BLaER1 treated with 17β-estradiol and CSF1 and Interleukin-3, amounts not matched to agents 10 nM and 100 nM (cell line): ENCODE measurements around the gene VPS13C.

Source experiments
- H3K27ac ChIP-seq, 11 experiments: shearing (Covaris generic); formaldehyde crosslinking; 2 replicates each; pipeline ENCODE4 v1.8.1; 2022
- H3K27me3 ChIP-seq, 11 experiments: shearing (Covaris generic); formaldehyde crosslinking; 2 replicates each; pipeline ENCODE4 v1.8.1; 2022
- H3K36me3 ChIP-seq, 11 experiments: shearing (Covaris generic); formaldehyde crosslinking; 2 replicates each; pipeline ENCODE4 v1.8.1; 2022
- H3K4me1 ChIP-seq, 10 experiments: shearing (Covaris generic); formaldehyde crosslinking; 2 replicates each; pipeline ENCODE4 v1.8.1; 2022
- H3K4me2 ChIP-seq, 11 experiments: shearing (Covaris generic); formaldehyde crosslinking; 2 replicates each; pipeline ENCODE4 v1.8.1; 2022
- H3K4me3 ChIP-seq, 10 experiments: shearing (Covaris generic); formaldehyde crosslinking; 2 replicates each; pipeline ENCODE4 v1.8.1; 2022
- H3K9ac ChIP-seq, 11 experiments: shearing (Covaris generic); formaldehyde crosslinking; 2 replicates each; pipeline ENCODE4 v1.8.1; 2022
- H3K9me3 ChIP-seq, 11 experiments: shearing (Covaris generic); formaldehyde crosslinking; replicated peaks in 1 of 11; 2 replicates each; pipeline ENCODE4 v1.8.1; 2022
- H4K20me1 ChIP-seq, 11 experiments: shearing (Covaris generic); formaldehyde crosslinking; 2 replicates each; pipeline ENCODE4 v1.8.1; 2022
- Cebpa-rat ChIP-seq, 11 experiments: shearing (Covaris generic); IDR thresholded peaks; 2 replicates each; pipeline ENCODE4 v1.8.1; 2022

The VPS13C gene

DNA sequence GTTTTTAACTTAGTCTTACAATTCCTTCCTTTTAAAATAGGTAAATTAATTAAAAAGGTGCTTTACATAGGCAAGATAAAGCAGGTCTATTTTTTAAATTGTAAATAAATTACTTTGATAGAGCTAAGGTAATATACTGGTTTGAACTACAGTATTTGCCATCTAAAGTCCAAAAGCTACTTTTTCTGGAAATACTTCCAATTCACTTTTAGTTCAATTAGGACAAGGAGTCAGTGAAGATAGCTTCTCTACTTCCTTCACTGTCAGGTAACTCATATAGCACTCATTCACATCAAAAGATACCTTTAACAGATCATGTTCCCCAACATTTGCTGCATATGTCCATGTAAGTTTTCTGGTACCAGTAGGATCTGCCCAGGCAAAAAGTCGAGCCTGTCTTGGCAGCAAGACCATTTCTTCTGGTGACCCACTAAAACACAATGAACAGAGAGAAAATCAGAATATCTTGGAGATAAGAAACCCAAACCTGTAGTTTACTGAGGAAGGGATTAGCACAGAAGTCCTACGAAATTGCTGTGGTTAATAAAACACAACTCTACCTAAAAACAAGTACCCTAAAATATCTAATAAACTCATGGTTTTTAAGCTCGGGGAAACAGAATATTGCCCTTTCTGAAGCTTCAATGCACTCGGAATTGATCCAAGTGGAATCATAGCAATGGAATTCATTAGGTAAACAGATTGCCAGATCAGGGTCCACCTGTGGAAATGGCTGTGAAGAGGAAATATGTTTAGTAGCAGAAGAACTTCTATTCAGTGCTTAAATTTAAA, 153.1 kb downstream of the VPS13C start:
- Histone ChIP-seq H3K4me1 (no peaks in the 10 kb centered on the region), H3K27ac (no peak overlapping the region), H4K20me1 (peaks cover 0 to 38% (median 0%) of the 10 kb centered on the region in 11 experiments; a peak in 3 of 22 replicates), H3K27me3 (no peaks in the 10 kb centered on the region), H3K9ac (no peak overlapping the region), H3K4me3 (no peak overlapping the region), H3K4me2 (no peak overlapping the region), H3K9me3 (peaks cover 9 to 16% (median 11%) of the 10 kb centered on the region in 11 experiments; a peak in 21 of 22 replicates), H3K36me3 (peaks cover 70 to 99% (median 86%) of the 10 kb centered on the region in 11 experiments)
- no peak for TF ChIP-seq Cebpa-rat (IDR thresholded peaks at IDR 0.05)

DNA sequence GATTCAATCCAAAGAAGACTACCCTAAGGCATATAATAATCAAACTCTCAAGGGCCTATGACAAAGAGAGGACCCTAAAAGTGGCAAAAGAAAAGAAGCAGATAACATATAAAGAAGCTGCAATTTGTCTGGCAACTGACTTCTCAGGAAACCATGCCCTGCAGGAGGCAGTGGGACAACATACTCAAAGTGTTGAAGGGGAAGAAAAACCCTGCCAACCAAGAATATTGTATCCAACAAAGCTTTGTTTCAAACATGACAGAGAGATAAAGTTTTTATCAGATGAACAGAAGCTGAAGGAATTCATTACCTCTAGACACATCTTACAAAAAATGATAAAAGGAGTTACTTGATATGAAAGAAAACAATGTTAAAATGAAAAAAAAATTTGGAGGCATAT, 167.1 kb downstream of the VPS13C start:
- Histone ChIP-seq H3K36me3 (peaks cover 60 to 85% (median 78%) of the 10 kb centered on the region in 11 experiments), H3K27ac (no peak overlapping the region), H3K4me3 (no peak overlapping the region), H3K4me2 (no peak overlapping the region), H3K9ac (no peak overlapping the region), H3K9me3 (peaks cover 36 to 47% (median 45%) of the 10 kb centered on the region in 11 experiments), H3K27me3 (no peaks in the 10 kb centered on the region), H4K20me1 (peaks cover 0 to 25% (median 0%) of the 10 kb centered on the region in 11 experiments; a peak in 3 of 22 replicates), H3K4me1 (no peaks in the 10 kb centered on the region)
- no peak for TF ChIP-seq Cebpa-rat (IDR thresholded peaks at IDR 0.05)

- Histone ChIP-seq H3K27ac (no peak overlapping the region), H3K9ac (no peak overlapping the region), H3K4me2 (no peak overlapping the region), H3K9me3 (peaks cover 36 to 47% (median 45%) of the 10 kb centered on the region in 11 experiments), H3K27me3 (no peaks in the 10 kb centered on the region), H3K4me3 (no peak overlapping the region), H3K36me3 (peaks cover 66 to 95% (median 88%) of the 10 kb centered on the region in 11 experiments), H4K20me1 (peaks cover 0 to 36% (median 0%) of the 10 kb centered on the region in 11 experiments; a peak in 4 of 22 replicates), H3K4me1 (no peaks in the 10 kb centered on the region)
- no peak for TF ChIP-seq Cebpa-rat (IDR thresholded peaks at IDR 0.05)
Measured at GRCh38 chr15:61892140-61892539, 168.1 kb downstream of the VPS13C start.

GRCh38 chr15:61890106-61890505, 170.1 kb downstream of the VPS13C start:
- H3K9me3 ChIP-seq = peaks cover 27 to 36% (median 33%) of the 10 kb centered on the region in 11 experiments
- no peak for TF ChIP-seq Cebpa-rat (IDR thresholded peaks at IDR 0.05)
- H3K9ac ChIP-seq = no peak overlapping the region
- H3K27me3 ChIP-seq = no peaks in the 10 kb centered on the region
- peaks cover 69 to 98% (median 84%) of the 10 kb centered on the region in 11 experiments for H3K36me3 ChIP-seq
- no peaks in the 10 kb centered on the region for H3K4me1 ChIP-seq
- H3K4me3 ChIP-seq = no peak overlapping the region
- H3K27ac ChIP-seq = no peak overlapping the region
- H3K4me2 ChIP-seq = no peak overlapping the region
- peaks cover 0 to 55% (median 0%) of the 10 kb centered on the region in 11 experiments; a peak in 4 of 22 replicates for H4K20me1 ChIP-seq

DNA sequence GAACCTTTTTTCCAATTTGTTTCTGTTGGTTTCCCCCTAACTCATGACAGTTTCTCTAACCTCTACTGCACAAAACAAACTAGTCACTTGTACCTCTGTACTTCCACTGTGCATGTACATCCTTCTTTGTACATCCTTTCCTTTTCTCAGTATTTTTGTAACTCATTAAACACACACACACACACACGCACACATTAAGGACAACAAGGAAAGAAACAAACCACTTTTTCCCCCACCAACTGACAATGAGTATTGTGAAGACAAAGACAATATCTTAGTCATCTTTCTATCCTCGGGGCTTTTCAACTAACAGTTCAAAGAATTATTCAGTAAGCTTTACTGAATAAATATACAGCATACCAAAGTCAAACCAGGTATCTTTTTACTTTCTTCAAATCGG, 170.5 kb downstream of the VPS13C start:
- no peak for TF ChIP-seq Cebpa-rat (IDR thresholded peaks at IDR 0.05)
- Histone ChIP-seq H3K9me3 (peaks cover 23 to 32% (median 30%) of the 10 kb centered on the region in 11 experiments), H3K27me3 (no peaks in the 10 kb centered on the region), H3K27ac (no peak overlapping the region), H3K36me3 (peaks cover 66 to 98% (median 80%) of the 10 kb centered on the region in 11 experiments), H3K9ac (no peak overlapping the region), H4K20me1 (peaks cover 0 to 59% (median 0%) of the 10 kb centered on the region in 11 experiments; a peak in 4 of 22 replicates), H3K4me3 (no peak overlapping the region), H3K4me2 (no peak overlapping the region), H3K4me1 (no peaks in the 10 kb centered on the region)

GRCh38 chr15:61888074-61888780, 172.0 kb downstream of the VPS13C start:
- no peak overlapping the region for H3K4me3 ChIP-seq
- H3K27me3 ChIP-seq = no peaks in the 10 kb centered on the region
- H3K9me3 ChIP-seq = peaks cover 8 to 18% (median 15%) of the 10 kb centered on the region in 11 experiments
- TF ChIP-seq Cebpa-rat (IDR thresholded peaks at IDR 0.05) = no peak
- H3K4me2 ChIP-seq = no peak overlapping the region
- H3K27ac ChIP-seq = no peak overlapping the region
- H3K9ac ChIP-seq = no peak overlapping the region
- peaks cover 0 to 64% (median 0%) of the 10 kb centered on the region in 11 experiments; a peak in 4 of 22 replicates for H4K20me1 ChIP-seq
- H3K4me1 ChIP-seq = no peaks in the 10 kb centered on the region
- H3K36me3 ChIP-seq = peaks cover 51 to 94% (median 65%) of the 10 kb centered on the region in 11 experiments

DNA sequence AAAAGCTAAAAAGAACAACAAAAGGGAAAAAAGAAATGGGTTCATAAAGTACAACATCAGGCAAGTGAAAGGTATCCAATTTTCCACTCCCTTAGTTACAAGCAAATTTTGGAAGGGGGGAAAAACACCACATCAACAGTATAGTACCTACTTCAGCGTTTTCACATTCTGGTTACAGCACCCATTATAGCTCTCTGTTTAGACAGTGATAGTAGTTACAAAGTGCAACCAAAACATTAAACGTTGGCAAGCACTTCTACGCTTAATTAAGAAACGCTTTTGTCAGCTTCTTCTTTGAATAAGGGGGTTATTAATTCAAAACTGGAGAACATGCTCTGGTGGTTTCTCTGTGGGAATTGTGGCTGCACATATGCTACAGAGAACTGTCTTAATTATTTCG, 180.2 kb downstream of the VPS13C start:
- no peaks in the 10 kb centered on the region for H3K9me3 ChIP-seq
- no peak overlapping the region for H3K4me2 ChIP-seq
- H3K27ac ChIP-seq = no peak overlapping the region
- peaks cover 2 to 93% (median 43%) of the 10 kb centered on the region in 11 experiments; a peak in 19 of 22 replicates for H3K36me3 ChIP-seq
- no peaks in the 10 kb centered on the region for H3K27me3 ChIP-seq
- no peak for TF ChIP-seq Cebpa-rat (IDR thresholded peaks at IDR 0.05)
- peaks cover 0 to 31% (median 0%) of the 10 kb centered on the region in 11 experiments; a peak in 2 of 22 replicates for H4K20me1 ChIP-seq
- H3K9ac ChIP-seq = no peak overlapping the region
- H3K4me1 ChIP-seq = no peaks in the 10 kb centered on the region
- H3K4me3 ChIP-seq = no peak overlapping the region

GRCh38 chr15:61879219-61879618, 181.0 kb downstream of the VPS13C start:
- TF ChIP-seq Cebpa-rat (IDR thresholded peaks at IDR 0.05) = no peak
- H4K20me1 ChIP-seq = peaks cover 0 to 30% (median 0%) of the 10 kb centered on the region in 11 experiments; a peak in 2 of 22 replicates

DNA sequence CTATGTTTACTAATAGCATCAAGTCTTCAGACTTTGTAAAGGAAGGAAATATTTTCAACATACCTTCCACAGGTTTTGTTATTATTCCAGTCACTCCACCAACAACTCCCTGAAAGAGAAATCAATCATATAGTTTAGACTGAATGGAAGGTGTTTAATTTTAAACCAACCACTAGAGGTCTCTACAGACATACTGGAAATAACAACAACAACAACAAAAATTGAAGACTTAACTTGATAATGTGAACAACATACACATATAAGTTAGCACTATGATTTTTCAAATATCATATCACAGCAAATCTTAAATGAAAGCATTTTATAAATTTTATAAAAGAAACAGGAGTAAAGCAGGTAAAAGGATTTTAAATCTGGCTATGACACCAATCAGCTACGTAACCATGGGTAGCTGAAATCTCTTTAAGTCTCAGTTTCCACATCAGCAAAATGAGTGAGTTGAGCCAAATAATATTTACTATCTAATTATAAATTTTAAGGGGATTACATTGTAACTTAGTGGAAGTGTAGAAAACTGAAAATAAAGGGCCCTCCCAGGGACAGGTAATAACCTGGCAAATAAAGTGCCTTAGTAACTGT, 188.2 kb downstream of the VPS13C start:
- Histone ChIP-seq H3K4me1 (no peaks in the 10 kb centered on the region), H3K9me3 (no peaks in the 10 kb centered on the region), H3K36me3 (peaks cover 46 to 98% (median 75%) of the 10 kb centered on the region in 11 experiments), H4K20me1 (peaks cover 0 to 58% (median 0%) of the 10 kb centered on the region in 11 experiments; a peak in 3 of 22 replicates), H3K27me3 (no peaks in the 10 kb centered on the region), H3K27ac (no peak overlapping the region), H3K4me3 (no peak overlapping the region), H3K9ac (no peak overlapping the region), H3K4me2 (no peak overlapping the region)
- TF ChIP-seq Cebpa-rat (IDR thresholded peaks at IDR 0.05) = no peak

More at GRCh38 chr15:61879219-61879618, 181.0 kb downstream of the VPS13C start:
- Histone ChIP-seq H3K4me1 (no peaks in the 10 kb centered on the region), H3K4me2 (no peak overlapping the region), H3K9me3 (no peaks in the 10 kb centered on the region), H3K27me3 (no peaks in the 10 kb centered on the region), H3K9ac (no peak overlapping the region), H3K4me3 (no peak overlapping the region), H3K36me3 (peaks cover 3 to 94% (median 47%) of the 10 kb centered on the region in 11 experiments; a peak in 19 of 22 replicates), H3K27ac (no peak overlapping the region)
